ENCODE measurements around the gene CHTOP. TPM values are rescaled to one million over a fixed set of nuclear protein-coding genes. Genes with fewer than 3 reads are reported as not detected.

The CHTOP gene
- total RNA-seq, 1 experiment from 2014 or later, result 85.1 TPM

DNA sequence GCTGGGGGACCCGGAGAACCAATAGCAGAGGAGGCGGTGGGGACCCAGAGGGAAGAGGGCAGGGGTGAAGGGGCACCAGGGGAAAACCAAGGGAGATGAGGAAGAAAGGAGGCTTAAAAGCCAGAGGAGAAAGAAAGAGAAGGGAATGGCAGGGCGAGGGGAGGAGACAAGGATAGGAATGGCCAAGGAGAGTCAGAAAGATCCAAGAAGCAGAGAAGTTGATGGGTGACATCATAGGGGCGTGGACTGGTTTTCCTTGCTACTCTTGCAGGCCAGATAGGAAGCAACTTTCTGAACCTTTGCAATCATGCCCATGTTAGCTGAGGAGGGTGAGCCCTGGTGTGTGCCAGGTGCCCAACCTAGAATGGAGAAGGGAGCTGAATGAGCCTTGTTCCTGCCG lies 50.0 kb downstream of the CHTOP start:
- BruUV-seq (replicated peaks), result no TSS peak
- no peak for DNase-seq
- Histone ChIP-seq H3K4me1 (peaks cover 6% of the 10 kb centered on the region; the same call in 1 of the 2 replicates), H3K9me3 (no peaks in the 10 kb centered on the region), H3K36me3 (ENCODE audit: control insufficient read depth, insufficient read depth, low read length) (no peaks in the 10 kb centered on the region), H3K4me3 (ENCODE audit: low read depth, low read length) (no peak overlapping the region), H3K27me3 (replicated peaks; ENCODE audit: control insufficient read depth, insufficient read depth, low read length) (no peaks in the 10 kb centered on the region)
- TF ChIP-seq, protein P1, sequence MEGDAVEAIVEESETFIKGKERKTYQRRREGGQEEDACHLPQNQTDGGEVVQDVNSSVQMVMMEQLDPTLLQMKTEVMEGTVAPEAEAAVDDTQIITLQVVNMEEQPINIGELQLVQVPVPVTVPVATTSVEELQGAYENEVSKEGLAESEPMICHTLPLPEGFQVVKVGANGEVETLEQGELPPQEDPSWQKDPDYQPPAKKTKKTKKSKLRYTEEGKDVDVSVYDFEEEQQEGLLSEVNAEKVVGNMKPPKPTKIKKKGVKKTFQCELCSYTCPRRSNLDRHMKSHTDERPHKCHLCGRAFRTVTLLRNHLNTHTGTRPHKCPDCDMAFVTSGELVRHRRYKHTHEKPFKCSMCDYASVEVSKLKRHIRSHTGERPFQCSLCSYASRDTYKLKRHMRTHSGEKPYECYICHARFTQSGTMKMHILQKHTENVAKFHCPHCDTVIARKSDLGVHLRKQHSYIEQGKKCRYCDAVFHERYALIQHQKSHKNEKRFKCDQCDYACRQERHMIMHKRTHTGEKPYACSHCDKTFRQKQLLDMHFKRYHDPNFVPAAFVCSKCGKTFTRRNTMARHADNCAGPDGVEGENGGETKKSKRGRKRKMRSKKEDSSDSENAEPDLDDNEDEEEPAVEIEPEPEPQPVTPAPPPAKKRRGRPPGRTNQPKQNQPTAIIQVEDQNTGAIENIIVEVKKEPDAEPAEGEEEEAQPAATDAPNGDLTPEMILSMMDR (IDR thresholded peaks at IDR 0.05; ENCODE audit: insufficient read depth in 1 of 2, low read depth in 1 of 2, low read length in 1 of 2, severe bottlenecking in 1 of 2, unreplicated experiment in 1 of 2), result no peak
- Mint-ChIP-seq H3K4me1 (ENCODE audit: low read depth, unreplicated experiment) (peaks cover 19% of the 10 kb centered on the region), H3K27me3 (ENCODE audit: insufficient read depth, unreplicated experiment) (peaks cover 9% of the 10 kb centered on the region), H3K9me3 (ENCODE audit: unreplicated experiment) (no peaks in the 10 kb centered on the region), H3K27ac (ENCODE audit: unreplicated experiment) (no peak overlapping the region), H3K4me3 (ENCODE audit: unreplicated experiment) (no peak overlapping the region), H3K36me3 (ENCODE audit: insufficient read depth, unreplicated experiment) (peaks cover 6% of the 10 kb centered on the region)
- ChIA-PET CTCF (no interaction called here), POLR2A (no interaction called here)
- intact Hi-C loops (cut with micrococcal nuclease; ENCODE audit: unreplicated experiment), result no loop called here

DNA sequence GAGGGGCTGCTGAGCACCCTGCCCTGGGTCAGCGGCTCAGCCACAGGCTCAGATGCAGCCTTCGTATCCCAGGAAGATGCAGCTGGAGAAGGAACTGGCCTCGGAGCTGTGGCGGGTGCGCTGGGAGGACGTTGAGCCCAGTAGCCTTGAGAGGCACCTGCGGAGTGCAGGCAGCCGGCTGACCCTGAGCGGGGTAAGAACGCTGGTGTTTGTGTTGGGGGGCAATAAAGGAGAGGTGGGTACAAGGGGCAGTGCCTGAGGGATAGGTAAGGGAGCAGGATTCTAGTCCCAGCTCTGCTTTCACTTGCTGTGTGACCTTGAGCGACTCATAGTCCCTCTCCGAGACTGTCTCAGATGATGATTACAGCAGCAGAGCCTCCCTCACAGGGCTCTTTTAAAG lies 51.0 kb downstream of the CHTOP start:
- ChIA-PET CTCF (no interaction called here), POLR2A (no interaction called here)
- H3K27me3 Mint-ChIP-seq (ENCODE audit: insufficient read depth, unreplicated experiment), result peaks cover 6% of the 10 kb centered on the region
- H3K27me3 ChIP-seq (replicated peaks; ENCODE audit: control insufficient read depth, insufficient read depth, low read length), result no peaks in the 10 kb centered on the region
- no peaks in the 10 kb centered on the region for H3K9me3 ChIP-seq
- peaks cover 14% of the 10 kb centered on the region for H3K4me1 Mint-ChIP-seq (ENCODE audit: low read depth, unreplicated experiment)
- no peaks in the 10 kb centered on the region for H3K9me3 Mint-ChIP-seq (ENCODE audit: unreplicated experiment)
- intact Hi-C loops (cut with micrococcal nuclease; ENCODE audit: unreplicated experiment), result no loop called here
- no peak for DNase-seq
- H3K4me3 ChIP-seq (ENCODE audit: low read depth, low read length), result no peak overlapping the region
- peaks cover 6% of the 10 kb centered on the region for H3K36me3 Mint-ChIP-seq (ENCODE audit: insufficient read depth, unreplicated experiment)
- H3K36me3 ChIP-seq (ENCODE audit: control insufficient read depth, insufficient read depth, low read length), result no peaks in the 10 kb centered on the region
- H3K4me1 ChIP-seq, result no peaks in the 10 kb centered on the region
- no peak overlapping the region for H3K27ac Mint-ChIP-seq (ENCODE audit: unreplicated experiment)
- TF ChIP-seq, protein P1 (IDR thresholded peaks at IDR 0.05; ENCODE audit: insufficient read depth in 1 of 2, low read depth in 1 of 2, low read length in 1 of 2, severe bottlenecking in 1 of 2, unreplicated experiment in 1 of 2), result no peak
- no TSS peak for BruUV-seq (replicated peaks)
- no peak overlapping the region for H3K4me3 Mint-ChIP-seq (ENCODE audit: unreplicated experiment)

DNA sequence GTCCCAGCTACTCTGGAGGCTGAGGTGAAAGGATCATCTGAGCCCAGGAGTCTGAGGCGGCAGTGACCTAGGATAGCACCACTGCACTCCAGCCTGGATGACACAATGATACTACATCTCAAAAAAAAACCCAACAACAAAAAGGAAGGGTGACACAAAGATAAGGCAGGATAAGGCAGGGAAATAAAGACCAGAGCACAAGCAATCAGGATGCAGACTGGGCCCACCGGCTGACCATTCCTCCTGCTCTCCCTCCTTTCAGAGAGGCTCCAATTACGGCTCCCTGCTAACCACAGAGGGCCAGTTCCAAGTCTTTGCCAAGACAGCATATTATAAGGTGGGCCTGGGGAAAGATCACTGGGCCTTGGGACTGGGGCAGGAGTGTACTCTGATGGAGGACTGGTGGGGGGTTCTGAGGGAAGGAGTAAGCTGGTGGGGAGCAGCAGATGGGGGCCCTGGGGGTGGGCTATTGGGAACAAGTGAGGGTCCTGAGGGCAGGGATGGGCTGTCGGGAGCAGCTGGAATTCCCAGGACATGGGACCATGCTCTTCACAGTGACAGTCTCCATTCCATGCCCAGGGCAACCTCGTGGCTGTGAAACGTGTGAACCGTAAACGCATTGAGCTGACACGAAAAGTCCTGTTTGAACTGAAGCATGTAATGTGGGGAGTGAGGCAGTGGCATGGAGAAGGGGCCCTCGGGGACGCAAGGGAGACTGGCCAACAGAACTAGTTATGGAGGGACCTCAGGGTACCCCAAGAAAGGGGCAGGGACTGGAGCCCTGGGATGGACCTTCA lies 51.9 kb downstream of the CHTOP start:
- Mint-ChIP-seq H3K4me1 (ENCODE audit: low read depth, unreplicated experiment) (peaks cover 7% of the 10 kb centered on the region), H3K9me3 (ENCODE audit: unreplicated experiment) (no peaks in the 10 kb centered on the region), H3K27ac (ENCODE audit: unreplicated experiment) (no peak overlapping the region), H3K27me3 (ENCODE audit: insufficient read depth, unreplicated experiment) (no peaks in the 10 kb centered on the region), H3K4me3 (ENCODE audit: unreplicated experiment) (no peak overlapping the region), H3K36me3 (ENCODE audit: insufficient read depth, unreplicated experiment) (peaks cover 6% of the 10 kb centered on the region)
- Histone ChIP-seq H3K4me3 (ENCODE audit: low read depth, low read length) (no peak overlapping the region), H3K36me3 (ENCODE audit: control insufficient read depth, insufficient read depth, low read length) (no peaks in the 10 kb centered on the region), H3K27me3 (replicated peaks; ENCODE audit: control insufficient read depth, insufficient read depth, low read length) (no peaks in the 10 kb centered on the region), H3K4me1 (no peaks in the 10 kb centered on the region), H3K9me3 (no peaks in the 10 kb centered on the region)
- TF ChIP-seq, protein P1 (IDR thresholded peaks at IDR 0.05; ENCODE audit: insufficient read depth in 1 of 2, low read depth in 1 of 2, low read length in 1 of 2, severe bottlenecking in 1 of 2, unreplicated experiment in 1 of 2), result no peak
- CTCF ChIA-PET, result no interaction called here
- POLR2A ChIA-PET, result interaction anchor here (0.6 kb wide), 1 partner anchor 52 kb away, joined by 3 read pairs; the partner anchor contains the start of gene CHTOP
- intact Hi-C loops (cut with micrococcal nuclease; ENCODE audit: unreplicated experiment), result no loop called here
- no TSS peak for BruUV-seq (replicated peaks)
- no peak for DNase-seq

Data from Caco-2 (cell line).